GM04504 (cell line): ENCODE data around the gene NCAPG.

ENCODE experiments used
- DNase-seq: peaks from one replicate; pipeline ENCODE4 v3.0.0-alpha.2; 2012; ENCODE audit warnings: low read depth

NCAPG gene

DNA sequence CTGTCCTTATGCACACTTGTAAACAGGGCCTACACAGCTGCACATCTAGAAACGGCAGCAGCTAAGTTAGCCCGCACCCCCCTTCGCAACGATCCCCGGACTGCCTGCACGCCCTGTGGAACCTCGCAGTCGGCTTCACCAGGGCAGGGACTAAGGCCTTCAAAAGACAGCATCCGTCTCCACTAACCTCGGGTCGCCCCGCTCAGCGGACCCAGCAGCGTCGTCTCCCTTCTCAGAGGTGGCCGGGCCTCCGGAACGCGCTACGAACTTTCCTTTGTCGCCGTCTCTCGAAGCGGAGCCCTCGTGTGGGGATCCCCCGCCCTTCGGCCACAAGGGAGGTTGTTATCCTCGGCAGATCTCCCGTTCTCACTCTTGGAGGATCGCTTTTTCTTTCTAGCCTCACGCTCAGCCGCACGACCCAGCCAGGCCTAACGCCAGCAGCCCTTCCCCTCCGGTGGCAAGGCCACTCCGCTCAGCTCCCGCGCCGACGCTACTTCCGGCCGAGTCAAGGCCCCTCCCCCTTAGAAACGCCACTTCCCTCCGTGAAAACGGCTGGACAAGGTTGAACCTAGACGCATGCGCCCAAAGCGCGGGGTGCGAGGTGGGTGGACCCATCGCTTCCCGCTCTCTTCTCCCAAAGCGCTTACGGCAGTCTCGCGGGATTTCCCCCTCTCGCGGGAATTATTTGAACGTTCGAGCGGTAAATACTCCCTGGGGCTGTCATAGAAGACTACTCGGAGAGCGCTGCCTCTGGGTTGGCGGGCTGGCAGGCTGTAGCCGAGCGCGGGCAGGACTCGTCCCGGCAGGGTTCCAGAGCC, at the start of gene NCAPG, which contains the start of gene DCAF16:
Gene NCAPG, plus strand, starts transcription at position 720 of the 818 bp plus-strand sequence. CDS start 99 bp downstream, outside the sequence.
Gene DCAF16, minus strand, starts transcription at position 498 of the 818 bp plus-strand sequence. CDS start 6,616 bp downstream, outside the sequence.
- DNase-seq, result peak; percentile 99

DNA sequence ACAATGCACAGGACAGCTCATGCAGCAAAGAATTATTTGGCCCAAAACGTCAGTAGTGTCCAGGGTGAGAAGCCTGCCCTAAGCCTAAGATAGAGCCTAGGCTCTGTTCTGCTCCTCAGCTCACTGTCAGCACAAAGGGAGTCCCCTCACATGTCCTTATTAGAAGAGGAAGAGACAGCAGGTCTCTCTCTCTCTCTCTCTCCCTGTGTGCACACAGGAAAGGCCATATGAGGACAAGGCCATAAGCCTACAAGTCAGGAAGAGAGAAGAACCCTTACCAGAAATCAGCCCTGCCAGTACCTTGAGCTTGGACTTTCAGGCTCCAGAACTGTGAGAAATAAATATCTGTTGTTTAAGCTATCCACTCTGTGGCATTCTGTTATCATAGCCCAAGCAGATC, 49.7 kb upstream of the NCAPG start:
- DNase-seq, result no peak

GRCh38 chr4:17762726-17763125, 48.1 kb upstream of the NCAPG start:
- no peak for DNase-seq

DNA sequence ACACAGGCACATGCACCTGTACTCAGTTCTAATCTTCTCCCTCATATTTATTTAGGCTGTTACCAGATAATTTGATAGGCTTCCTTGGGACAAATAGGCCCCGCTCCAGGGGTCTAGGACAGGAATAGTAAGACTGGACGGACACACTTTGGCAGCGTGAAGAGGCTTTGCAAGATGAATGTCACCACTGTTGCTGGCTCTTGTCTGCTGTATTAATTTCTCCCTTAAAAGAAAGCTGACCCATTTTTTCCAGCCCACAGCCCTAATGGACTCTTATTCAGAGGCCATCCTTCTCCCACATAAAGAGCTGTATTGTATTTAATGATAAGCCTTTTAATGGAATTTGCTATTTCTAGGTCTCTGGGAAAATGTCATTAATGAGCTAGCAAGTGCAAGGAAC, 47.4 kb upstream of the NCAPG start:
- DNase-seq, result no peak

GRCh38 chr4:17763931-17764330, 46.8 kb upstream of the NCAPG start:
- DNase-seq, result no peak

DNA sequence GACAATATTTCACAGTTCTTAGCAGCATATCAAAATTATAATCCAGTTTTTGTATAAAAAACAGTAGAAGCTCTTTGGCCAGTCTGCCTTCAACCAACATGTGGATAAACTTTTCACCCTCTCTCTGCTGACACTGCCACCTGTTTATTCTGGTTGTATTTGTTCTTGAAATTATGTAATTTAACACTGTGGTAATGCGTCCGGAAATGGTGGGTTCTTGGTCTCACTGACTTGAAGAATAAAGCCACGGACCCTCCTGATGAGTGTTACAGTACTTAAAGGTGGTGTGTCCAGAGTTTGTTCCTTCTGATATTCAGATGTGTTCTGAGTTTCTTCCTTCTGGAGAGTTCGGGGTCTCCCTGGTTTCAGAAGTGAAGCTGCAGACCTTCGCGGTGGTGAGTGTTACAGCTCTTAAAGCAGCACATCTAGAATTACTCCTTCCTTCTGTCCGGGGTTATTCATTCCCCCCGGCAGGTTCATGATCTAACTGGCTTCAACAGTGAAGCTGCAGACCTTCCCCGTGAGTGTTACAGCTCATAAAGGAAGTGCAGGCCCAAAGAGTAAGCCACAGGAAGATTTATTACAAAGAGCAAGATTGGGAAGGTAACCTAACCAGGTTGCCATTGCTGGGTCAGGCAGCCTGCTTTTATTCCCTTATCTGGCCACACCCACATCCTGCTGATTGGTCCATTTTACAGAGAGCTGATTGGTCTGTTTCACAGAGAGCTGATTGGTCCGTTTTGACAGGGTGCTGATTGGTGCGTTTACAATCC, 45.1 kb upstream of the NCAPG start:
- DNase-seq, result no peak

DNA sequence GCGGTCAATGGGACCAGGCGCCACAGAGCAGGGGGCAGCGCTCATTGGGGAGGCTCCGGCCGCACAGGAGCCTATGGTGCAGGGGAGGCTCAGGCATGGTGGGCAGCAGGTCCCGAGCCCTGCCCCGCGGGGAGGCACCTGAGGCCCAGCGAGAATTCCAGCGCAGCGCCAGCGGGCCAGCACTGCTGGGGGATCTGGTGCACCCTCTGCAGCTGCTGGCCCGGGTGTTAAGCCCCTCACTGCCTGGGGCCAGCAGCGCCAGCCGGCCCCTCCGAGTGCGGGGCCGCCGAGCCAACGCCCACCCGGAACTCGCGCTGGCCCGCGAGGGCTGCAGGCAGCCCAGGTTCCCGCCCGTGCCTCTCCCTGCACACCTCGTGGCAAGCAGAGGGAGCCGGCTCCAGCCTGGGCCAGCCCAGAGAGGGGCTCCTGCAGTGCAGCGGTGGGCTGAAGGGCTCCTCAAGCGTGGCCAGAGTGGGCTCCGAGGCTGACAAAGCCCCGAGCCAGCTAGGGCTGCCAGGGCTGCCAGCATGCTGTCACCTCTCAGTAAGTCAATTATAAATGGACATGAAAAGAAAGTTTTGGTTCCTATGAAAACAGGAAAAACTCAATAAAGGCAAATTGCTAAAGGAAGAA, 43.8 kb upstream of the NCAPG start:
- no peak for DNase-seq

GRCh38 chr4:17769406-17770174, 41.2 kb upstream of the NCAPG start:
- DNase-seq, result no peak

GRCh38 chr4:17770845-17771244, 39.9 kb upstream of the NCAPG start:
- DNase-seq, result no peak

GRCh38 chr4:17771284-17771908, 39.4 kb upstream of the NCAPG start:
- DNase-seq, result no peak

DNA sequence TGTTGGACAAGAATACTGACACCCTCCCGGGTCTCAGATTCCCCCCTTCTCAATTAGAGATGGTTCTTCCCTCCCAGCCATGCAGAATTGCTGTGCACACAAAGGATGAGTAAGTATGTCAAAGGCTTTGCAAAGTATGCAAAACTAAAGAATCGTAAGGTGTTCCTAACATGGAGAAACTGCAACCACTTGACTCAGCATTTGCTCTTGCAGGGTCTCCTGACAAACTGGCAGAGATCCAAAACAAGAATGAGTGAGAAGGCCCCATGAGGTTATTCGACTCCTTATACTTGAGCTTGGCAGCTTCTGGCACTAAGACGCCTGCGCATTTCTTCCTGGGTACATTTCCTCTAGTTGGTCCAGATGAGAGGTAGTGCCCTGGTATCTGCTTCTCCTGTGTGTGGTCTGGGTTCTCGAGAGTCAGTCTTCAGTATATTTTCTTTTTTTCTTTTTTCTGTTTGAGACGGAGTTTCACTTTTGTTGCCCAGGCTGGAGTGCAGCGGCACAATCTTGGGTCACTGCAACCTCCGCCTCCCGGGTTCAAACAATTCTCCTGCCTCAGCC, 37.6 kb upstream of the NCAPG start:
- no peak for DNase-seq

- no peak for DNase-seq
These were observed 32.3 kb upstream of the NCAPG start for GRCh38 chr4:17778431-17778830.

GRCh38 chr4:17780501-17781299, 30.1 kb upstream of the NCAPG start:
- DNase-seq, result no peak

GRCh38 chr4:17781300-17782287, 29.2 kb upstream of the NCAPG start, which contains the start of gene FAM184B:
Gene FAM184B, minus strand, starts transcription at chr4:17781621. Its CDS starts 322 bp downstream, at chr4:17781299.
- no peak for DNase-seq

GRCh38 chr4:17785858-17786257, 24.9 kb upstream of the NCAPG start:
- no peak for DNase-seq

DNA sequence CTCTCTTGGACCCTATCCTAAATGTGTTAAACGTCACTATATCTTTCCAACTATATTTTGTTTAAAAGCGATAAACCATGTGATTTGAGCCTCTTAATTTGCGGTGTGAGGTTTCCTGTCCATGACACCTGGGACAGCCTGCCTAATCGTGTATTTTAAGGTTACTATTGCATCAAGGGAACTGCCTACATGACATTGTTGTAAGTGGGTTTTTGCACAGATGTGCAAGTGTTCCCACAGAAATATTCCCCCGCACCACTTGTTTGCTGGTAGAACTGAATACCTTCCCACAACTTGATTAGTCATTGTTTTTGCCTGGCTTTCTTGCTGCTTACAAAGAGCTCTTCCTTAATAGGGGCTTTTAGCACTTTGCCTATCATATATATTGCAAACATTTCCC, 24.2 kb upstream of the NCAPG start:
- DNase-seq, result no peak

- DNase-seq, result no peak
These were observed 23.5 kb upstream of the NCAPG start for GRCh38 chr4:17787315-17787714.

- DNase-seq, result no peak
These were observed 21.8 kb upstream of the NCAPG start for GRCh38 chr4:17788956-17789355.

DNA sequence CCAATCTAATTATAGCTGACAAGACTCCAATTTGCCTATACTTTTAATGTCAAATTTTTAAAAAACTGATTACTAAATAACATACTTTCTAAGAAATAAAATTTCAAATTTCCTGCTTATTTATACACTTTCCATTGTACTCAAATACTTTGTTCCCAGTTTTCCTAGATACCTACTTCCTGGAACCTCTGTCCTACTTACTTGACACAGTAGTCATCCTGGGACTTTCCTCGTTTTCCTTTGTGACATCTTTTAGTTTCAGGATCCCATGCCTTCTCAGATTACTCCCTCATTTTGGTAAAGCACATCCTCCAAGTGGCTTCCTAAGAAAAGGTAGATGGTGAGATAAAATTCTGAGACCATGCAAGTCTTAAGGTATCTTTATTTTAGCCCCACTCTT, 16.0 kb upstream of the NCAPG start:
- DNase-seq, result no peak
